Pulmonary artery endothelial cell (primary cell): Measurements from ENCODE around the gene CFAP61. TPM values are rescaled to one million over a fixed set of nuclear protein-coding genes. Genes with fewer than 3 reads are reported as not detected.
"Not testable (repeated sequence)": the region's sequence is repeated elsewhere in the genome, so short reads cannot be mapped to it uniquely, and the experiment has no call there.

ENCODE experiments used
- DNase-seq: peaks from one replicate; pipeline ENCODE4 v3.0.0-alpha.2; 2011; ENCODE audit warnings: low read depth, low spot score
- total RNA-seq: library from RNA; depleted of rRNA; stranded (reverse); fragments of >200 nt; gene quantifications from 2 replicates; pipeline ENCODE4 v1.2.3, GENCODE V29; 2014

The CFAP61 gene, protein sequence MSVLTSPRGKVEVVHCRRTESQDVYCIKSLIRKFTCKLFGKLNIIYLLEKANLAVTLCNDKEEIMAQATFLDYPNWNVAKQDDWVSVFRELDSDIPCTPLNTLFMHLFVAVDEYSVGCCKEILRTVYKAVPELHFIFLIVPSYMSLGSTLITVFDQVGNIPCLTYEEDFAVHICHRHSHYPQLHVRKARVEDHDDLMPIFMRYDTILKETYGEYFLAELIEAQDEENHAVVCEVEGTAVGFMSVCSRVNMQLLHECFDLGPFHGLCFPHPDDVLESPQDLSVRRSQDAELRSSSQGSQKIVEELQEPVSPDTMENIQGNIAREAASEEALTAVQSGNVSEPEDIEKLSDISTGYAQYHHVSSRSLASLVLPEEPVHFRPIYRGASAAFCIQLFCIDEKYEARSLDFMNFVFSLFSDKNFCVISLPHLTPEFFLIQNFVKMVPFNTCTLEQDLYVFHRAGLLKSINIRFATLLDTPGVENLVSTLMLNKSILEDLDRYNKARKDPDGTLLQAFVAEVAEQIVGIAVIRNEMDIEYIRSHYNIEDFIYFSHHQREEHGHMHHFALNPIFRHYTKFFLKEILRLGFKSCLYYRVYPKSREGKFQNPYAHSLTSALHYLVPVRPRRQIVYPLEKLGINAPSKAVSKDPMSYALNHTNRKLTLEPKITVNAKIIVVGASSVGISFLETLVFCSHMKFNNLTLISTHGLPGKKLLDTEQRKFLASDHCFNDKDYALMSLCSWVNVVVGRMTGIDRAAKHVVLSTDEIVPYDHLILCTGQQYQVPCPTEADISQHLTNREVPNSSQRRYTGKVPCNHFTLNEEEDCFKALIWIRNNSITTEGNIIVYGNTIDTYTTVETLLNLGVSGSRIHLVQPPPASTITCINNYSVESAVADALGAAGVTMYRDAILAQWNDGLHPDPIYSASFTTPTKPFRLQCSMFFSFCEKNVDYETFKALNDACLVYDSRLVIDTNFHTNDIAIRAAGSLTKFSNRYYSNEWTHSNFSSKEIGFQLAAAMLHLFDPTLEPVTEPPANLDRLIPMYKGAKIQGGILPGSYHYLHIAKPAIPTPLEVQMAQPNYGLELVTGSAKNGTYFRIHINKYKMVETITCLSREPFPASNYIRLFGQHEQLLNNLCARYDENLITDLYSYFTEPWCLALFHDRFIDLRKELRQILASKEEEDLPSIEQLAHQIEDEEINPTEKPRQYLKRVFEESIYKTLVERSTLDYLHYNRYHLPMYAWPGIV
- not detected in 2 replicates for total RNA-seq

DNA sequence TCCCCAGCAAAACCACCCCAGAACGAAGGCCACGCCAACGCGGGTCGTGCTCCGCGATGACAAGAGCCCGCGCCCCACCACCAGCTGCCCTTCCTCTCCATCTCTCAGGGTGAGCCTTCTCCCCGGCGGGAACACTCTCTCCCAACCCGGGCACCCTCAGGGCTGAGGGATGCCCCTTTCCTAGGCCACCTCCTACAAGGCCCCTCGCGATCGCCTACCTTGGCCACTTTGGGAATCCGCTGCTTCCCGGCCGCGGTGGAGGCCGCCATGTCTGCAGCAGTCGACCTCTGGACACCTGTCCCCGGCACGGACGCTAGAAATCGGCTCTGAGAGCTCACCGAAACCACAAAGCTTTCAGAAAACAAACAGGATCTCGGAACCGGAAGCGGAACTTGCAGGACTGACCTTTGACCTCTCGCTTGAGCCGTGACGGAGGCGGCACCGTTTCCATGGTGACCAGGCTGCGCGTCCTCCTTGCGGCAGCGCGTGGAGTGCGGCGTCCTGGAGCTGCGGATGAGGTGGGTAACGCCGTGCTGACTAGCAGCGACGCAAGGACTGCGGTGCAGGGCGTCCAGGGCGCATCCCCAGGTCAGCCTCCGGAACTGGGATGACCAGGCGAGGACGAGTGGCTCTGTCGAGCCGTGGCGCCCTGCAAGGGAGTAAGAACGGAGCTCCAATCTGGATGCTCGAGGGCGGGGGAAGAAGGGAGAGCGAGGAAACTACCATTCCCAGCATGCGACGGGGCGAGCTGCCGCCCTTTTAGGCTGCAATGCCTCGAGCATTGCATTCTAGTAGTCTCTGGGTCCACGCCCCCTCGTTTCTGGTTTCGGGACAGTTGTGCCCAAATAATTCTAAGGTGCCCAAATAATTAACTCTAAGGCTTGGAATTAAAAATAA is at the start of gene CFAP61, which contains the start of gene CRNKL1:
Gene CFAP61 (plus strand): TSS at position 459 of the 897 bp plus-strand sequence. CDS start 4,122 bp downstream, outside the sequence.
Gene CRNKL1 (minus strand): TSS at position 393 of the 897 bp plus-strand sequence. CDS start 124 bp downstream, at position 269.
- peak; percentile 87 for DNase-seq

DNA sequence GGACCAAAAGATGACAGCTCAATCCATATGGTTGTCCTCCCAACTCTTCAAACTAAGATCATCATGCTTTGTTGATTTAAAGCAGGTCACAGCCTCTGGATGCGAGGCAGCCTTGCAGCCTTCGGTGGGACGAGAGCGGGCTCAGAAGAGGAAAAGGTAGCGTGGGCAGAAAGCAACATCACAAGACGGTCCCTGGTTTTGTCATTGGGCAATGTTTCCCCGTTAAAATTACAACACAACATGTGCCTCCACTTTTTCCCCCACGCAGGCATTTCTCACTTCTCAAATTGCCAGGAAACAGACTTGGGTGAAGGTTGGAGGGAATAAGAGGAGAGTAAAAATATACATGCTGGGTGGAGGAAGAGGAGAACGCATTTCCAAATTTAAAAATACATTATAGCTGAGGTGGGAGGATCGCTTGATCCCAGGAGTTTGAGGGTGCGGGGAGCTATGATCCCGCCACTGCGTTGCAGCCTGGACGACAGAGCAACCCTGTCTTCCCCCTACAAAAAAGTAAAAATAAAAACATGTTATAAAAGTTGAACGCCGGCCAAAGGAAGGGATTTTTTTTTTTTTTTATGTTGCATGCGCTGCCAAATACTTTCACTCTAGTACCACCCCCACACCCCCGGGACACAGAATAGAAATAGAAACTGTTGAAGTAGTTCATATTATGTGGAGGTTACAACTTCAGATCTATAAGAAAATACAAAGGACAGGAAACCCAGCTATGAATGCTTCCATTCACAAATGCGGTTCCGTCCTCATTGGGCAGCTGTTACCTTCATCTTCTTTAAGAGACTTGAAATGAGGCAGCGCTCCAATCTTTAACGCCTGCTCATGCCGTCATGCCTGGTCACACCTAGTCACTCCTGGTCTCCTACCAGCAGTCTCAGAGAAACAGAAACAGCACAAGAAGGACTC is 49.0 kb upstream of the CFAP61 start:
- DNase-seq, result peak; percentile 26

DNA sequence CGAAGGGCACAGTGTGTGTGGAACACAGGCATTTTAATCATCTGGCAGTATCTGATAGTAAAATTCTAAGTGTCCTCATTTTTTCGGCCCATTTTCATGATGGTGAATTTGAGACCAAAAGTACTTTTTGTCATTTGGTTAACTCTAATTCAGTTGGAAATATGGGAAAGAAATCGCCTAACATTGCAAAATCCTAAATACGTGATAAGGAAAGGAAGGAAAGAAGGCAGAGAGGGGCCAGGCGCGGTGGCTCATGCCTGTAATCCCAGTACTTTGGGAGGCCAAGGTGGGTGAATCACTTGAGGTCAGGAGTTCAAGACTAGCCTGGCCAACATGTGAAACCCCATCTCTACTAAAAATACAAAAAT is 48.4 kb upstream of the CFAP61 start:
- not testable (repeated sequence) for DNase-seq

DNA sequence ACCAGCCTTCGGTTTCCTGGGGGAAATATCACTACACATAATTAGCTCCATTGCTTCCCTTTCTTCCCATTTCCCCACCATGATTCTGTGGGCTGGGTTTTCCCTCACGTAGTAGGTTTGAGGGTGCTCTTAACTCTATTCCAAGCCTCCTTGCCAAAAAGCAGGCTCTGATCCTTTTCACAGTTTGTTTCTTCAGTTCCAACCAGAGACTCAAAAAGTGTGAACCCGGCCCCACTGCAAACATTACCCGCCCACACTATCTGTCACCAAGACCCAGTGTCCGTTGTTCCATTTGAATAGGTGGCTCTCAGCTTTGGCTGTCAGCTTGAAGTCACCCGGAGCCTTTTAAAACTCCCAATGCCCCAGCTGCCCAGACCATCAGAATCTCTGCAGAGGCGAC is 47.0 kb upstream of the CFAP61 start:
- no peak for DNase-seq

DNA sequence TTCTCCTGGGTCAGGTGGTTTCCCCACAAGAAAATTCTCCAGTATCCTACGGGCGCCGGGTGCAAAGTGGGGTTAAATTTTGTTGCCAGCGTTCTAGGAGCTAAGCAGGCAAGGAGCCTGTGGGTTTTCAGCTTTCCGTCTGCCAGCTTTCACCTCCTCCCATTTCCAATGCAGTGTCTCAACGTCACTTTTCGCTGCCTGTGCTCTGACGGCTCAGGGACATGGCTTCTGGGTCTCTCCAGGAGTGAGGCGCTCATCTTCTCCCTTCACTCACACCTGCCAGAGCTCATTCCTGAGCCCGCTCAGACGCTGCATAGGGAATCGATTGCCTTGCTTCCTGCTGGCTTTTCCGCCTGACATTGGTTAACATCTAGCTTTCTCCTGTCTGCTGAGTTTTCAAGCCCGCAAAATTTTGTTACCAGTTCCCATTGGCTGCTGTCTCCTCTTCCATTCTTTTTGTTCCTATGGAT is 42.5 kb upstream of the CFAP61 start:
- no peak for DNase-seq

DNA sequence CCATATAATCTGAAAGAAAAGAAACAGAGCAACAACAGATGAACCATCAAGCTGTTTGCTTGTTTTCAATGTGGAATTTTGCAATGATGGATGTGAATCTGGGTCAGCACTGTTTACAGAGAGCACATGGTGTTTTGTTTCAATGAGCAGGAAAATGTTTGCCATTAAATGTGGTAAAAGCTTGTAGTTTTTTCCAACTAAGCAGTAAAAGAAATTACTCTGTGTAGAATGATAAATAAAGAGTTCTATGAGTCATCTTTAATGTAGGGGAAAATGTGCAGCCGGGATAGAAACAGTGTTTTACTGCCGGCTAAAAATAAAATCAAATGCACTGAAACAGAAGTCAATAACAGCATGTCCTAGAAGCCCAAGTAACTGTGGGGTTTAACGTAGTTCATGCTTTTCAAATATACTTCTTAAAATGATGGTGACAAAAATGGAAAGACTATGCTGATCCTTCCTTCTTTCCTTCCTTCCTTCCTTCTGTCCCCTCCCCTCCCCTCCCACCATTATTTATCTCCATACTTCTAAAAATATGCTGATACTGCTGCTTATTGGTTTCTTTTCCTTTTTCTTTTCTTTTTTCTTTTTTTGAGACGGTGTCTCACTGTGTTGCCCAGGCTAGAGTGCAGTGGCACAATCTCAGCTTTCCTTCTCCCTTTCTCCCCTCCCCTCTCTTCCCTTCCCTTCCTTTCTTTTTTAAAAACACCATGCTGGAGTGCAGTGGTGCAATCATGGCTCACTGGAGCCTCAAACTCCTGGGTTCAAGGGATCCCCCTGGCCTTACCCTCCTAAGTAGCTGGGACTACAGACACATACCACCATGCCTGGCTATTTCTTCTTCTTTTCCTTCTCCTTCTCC is 41.5 kb upstream of the CFAP61 start:
- DNase-seq, result no peak

DNA sequence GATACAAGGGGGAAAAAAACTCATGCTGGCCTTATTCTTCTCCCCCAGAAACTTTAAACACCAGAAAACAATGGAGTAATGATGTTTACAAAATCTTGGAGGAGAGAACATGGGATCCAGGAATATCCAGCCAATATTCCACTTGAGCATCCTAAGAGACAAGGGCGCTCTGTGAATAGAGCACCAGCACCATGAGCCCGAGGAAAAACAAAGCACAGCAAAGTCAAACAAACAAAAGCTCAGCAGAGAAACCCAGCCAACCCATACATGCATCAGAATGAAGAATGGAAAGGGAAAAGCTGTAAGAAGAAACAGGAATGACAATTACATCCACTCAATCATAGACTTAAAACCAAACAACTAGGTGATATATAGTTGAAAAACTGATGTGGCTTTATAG is 39.8 kb upstream of the CFAP61 start:
- DNase-seq, result no peak

DNA sequence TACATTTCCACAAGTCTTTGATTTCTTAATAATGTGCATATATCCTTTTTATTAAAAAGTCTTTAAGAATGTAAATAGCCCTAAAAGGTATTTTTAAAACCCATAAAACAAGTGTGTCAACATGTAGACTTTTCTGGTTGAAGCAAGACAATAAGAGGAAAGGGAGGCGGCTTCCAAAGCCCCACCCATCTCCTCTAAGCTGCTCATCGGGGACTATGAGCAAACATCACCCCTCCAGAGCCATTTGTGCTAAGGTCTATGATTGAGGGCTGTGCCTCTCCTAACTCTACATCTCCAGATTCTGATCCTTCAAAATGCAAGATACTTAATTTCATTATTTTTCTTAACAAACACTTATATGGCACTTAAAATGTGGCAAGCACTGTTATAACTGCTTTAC is 37.7 kb upstream of the CFAP61 start:
- no peak for DNase-seq

DNA sequence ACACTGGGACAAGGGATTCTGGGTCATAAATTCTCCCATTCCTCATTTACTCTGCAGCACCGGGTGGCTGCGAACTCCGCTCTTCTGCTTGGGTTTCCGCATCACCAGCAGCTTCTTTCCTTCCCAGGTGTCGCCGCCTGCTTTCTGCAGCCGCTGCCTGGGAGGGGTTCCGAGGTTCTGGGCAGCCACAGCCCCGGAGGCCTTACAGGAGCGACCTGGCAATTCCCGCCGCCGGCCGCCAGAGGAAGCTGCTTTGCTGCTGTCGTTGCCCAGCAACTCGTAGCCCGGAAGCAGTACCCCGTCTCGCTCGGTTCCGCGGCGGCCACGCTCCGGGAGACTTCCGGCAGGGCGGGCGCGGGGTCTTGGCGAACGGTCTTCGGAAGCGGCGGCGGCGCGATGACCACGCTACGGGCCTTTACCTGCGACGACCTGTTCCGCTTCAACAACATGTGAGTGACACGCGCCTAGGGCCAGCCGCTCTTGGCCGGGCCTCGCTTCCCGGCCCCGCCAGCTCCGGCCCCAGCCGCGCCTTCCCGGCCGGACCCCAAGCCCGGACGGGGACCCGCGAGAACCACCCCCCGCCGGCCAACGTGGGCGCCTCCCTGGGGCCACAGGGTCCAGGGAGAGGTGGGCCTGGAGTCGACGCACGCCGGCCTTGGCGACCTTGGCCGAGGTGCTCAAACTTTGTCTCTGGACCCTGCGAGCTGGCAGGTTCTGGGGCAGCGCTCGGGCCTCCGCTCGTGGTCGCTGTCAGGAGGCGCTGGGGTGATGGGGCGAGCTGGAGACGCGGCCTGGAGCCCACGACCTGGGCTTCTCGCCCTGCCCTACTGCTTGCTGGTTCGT is 35.1 kb upstream of the CFAP61 start, which contains the start of gene NAA20:
Gene NAA20 (plus strand): TSS at position 362 of the 843 bp plus-strand sequence. CDS start 35 bp downstream, at position 397.
- DNase-seq, result peak; percentile 72

DNA sequence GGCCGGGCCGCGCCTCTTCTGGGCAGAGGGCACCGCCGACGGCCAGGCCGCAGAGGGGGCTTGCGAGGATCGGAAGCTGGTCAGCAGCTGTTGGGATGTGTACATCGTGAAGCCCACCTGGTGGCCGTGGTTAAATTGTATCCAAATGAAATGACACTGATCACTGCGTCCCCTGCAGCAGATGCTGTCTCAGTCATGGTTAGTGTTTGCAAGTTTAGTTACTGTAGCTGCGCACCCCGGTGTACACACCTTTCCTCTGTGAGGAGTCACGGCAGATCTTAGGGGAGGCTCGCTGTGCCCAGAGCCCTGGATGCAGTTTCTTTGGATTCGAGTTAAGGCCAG is 34.5 kb upstream of the CFAP61 start:
- no peak for DNase-seq

DNA sequence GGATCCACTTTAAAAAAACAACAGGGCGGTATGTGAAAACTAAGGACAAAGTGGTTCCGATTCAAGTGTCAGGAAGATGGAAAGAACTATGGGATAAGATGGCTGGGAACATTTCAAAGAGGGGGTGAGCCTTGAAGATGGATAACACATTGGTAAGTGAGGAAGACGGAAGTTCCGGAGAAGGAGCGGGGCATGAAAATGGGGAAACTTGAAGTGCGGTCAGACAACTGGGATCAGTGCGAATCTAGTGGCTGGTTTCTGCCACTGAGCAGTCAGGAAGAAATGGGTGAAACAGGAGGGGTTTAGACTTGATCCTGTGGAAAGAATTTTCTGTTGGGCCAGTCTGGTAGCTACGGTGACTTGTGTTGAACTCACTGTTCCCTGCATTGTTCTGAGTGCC is 34.0 kb upstream of the CFAP61 start:
- DNase-seq, result no peak

DNA sequence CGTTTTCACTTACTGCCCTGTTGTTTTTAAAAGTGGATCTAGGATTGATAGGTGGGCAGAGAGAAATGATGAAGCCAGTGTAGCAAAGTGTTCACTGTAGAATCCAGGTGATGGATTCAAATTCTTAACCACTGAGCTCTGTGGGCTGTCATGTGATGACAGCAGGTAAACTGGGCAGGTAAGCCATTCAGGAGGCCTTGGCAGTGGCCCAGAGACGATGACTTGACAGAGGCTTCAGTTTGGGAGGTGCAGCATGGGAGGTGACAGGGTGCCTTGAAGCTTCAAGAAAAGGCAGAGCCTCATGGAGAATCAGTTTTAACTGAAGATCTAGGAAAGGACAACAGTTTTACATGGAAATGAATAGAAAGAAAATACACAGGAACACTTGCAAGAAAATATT is 33.2 kb upstream of the CFAP61 start:
- DNase-seq, result no peak

DNA sequence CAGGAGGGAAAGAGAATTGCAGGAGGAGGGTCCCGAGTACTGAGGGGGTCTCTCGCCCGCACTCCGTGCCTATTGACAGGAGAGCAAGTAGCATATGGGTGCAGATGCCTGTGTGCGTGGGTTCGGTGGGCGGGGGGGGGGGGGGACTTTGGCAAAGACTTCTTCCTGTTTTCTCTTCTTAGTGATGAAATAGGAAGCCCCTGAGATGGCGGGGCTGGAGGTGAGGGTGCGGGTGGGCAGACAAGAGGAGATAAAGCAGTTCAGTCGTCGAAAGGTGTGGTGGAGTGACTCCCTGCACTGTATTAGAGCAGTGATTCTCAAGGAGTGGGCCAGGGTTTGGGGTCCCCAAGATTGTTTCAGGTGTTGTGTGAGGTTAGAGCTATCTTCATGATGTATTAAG is 31.4 kb upstream of the CFAP61 start:
- no peak for DNase-seq

DNA sequence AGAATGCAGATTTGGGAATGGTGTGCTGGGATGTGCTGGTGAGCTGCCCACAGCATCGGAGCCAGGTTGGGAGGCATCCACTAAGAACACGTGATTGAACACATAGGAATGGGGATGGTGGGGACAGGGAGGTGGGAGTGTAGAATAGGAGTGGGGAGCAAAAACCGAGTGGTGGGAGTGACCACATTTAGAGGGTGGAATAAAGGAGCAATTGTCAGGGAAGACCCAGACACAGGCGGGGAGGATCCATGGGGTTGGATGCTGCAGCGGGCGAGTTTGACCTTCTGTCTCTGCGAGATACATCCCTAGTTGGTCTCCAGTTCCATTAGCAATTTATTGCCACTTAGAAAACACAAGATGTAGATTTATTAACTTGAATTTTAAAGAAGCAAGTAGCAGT is 30.5 kb upstream of the CFAP61 start:
- DNase-seq, result no peak

DNA sequence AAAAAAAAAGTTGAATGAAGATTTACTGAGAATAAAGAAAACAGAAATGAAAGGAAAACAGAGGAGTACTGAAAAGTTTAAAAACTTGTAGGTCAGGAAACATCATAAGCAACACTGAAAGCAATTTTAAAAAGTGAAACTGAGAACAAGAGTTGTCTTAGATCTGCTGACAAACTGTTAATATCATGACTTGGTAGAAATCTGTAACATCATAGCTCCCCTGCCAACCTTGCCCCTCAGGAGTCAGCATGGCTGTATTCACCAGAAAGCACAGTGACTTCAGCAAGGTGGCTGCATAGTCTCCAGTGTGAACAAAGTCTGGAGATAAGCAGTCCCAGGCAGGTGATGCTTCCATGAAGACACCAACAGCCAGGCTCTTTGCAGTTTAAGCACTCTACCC is 29.8 kb upstream of the CFAP61 start:
- no peak for DNase-seq

DNA sequence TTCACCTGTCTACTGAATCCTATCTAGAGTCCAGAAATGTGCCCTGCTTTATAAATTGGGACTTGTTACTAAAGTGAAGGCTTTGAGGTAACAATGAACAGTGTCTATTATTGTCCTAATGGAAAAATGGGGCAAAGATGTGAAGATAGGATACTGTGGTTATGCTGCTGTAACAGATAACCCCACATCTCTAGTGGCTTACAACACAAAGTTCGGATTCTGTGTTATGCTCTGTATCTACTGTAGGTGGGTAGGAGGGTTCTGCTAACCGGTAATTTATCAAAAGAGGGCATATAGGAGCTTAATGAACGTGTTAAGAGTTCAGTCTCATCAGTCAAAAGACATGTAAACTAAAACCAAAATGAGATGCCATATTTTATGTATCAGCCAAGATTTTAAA is 28.9 kb upstream of the CFAP61 start:
- DNase-seq, result no peak

DNA sequence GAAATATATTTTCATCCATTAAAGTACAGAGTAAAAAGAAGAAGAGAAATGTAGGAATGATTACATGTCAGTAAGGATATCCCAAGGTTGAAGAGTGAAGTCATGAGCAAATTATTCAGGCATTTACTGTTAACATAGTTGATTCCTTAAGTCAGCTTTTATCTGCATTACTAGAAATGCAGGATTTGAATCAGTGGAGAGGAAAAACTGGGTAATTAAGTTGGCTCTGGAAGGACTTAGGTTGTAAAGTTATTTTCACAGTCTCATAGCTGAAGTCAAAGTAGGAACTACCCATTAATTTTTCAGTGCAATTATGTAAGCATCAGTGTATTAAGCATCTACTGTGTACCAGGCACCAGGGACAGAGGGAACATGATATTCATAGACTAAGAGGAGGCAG is 27.4 kb upstream of the CFAP61 start:
- DNase-seq, result no peak

DNA sequence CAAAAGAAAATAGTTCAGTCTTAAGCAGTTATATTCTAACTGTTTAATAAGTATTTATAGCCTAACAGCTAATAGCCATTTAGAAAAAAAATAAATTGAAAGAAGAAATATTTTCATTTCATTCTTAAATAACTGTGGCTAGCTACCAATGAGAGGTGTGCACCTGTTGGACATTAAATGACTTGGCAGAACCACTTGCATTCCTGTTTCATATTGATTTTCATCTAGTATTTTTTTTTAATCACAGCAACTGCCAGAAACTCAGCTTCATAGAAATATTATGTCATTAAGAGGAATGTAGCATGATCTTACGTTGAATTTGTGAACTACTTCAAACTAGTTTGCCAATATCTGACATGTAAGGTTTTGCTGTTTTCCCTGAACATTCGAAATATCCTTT is 25.0 kb upstream of the CFAP61 start:
- DNase-seq, result no peak
